Skeletal muscle tissue (tissue), 4 donors: ENCODE data around the gene LRRC34. TPM values are rescaled to one million over a fixed set of nuclear protein-coding genes. Genes with fewer than 3 reads are reported as not detected.
A peak's percentile ranks its signal among the peaks of the same experiment; 100 is the strongest.

Source experiments
- H3K27ac ChIP-seq: one replicate; pipeline ENCODE4 v1.7.0; 2013; ENCODE audit warnings: mild to moderate bottlenecking, low read depth, low read length, inconsistent platforms
- H3K27me3 ChIP-seq, 3 donors: one replicate each; pipeline ENCODE4 v1.7.0; 2013; ENCODE audit warnings: low read length in 3 of 3; ENCODE audit not compliant: control insufficient read depth in 3 of 3, insufficient read depth in 3 of 3
- H3K36me3 ChIP-seq, 3 donors: one replicate each; pipeline ENCODE4 v1.7.0; 2013; ENCODE audit warnings: low read length in 3 of 3; ENCODE audit not compliant: control insufficient read depth in 3 of 3, insufficient read depth in 3 of 3
- H3K4me1 ChIP-seq, 3 donors: one replicate each; pipeline ENCODE4 v1.7.0; 2013; ENCODE audit warnings: low read length in 3 of 3, mild to moderate bottlenecking in 3 of 3; ENCODE audit not compliant: control insufficient read depth in 3 of 3, insufficient read depth in 3 of 3
- H3K4me3 ChIP-seq, 3 donors: one replicate each; pipeline ENCODE4 v1.7.0; 2013; ENCODE audit warnings: low read length in 3 of 3
- H3K9ac ChIP-seq, 3 donors: one replicate each; pipeline ENCODE4 v1.7.0; 2013; ENCODE audit warnings: low read length in 3 of 3, mild to moderate bottlenecking in 3 of 3, moderate library complexity in 2 of 3, low read depth in 1 of 3
- H3K9me3 ChIP-seq, 3 donors: one replicate each; pipeline ENCODE4 v1.7.0; 2013; ENCODE audit warnings: low read length in 3 of 3; ENCODE audit not compliant: control insufficient read depth in 3 of 3
- total RNA-seq: library from RNA; depleted of rRNA; stranded (reverse); fragments of >200 nt; gene quantifications from one replicate; pipeline ENCODE4 v1.2.3, GENCODE V29; 2014
- donor health status: Osteomylitis.

LRRC34 gene
- total RNA-seq, 1 donor from 2014 or later = 3.1 TPM

GRCh38 chr3:169818316-169818715 lies 5.6 kb upstream of the LRRC34 start:
- Histone ChIP-seq H3K27ac (no peak overlapping the region), H3K4me1 (peaks cover 3 to 4% (median 4%) of the 10 kb centered on the region in 3 donors), H3K36me3 (no peaks in the 10 kb centered on the region), H3K27me3 (peaks cover 5 to 15% (median 7%) of the 10 kb centered on the region in 3 donors), H3K4me3 (no peak overlapping the region), H3K9me3 (no peaks in the 10 kb centered on the region), H3K9ac (no peak overlapping the region)

DNA sequence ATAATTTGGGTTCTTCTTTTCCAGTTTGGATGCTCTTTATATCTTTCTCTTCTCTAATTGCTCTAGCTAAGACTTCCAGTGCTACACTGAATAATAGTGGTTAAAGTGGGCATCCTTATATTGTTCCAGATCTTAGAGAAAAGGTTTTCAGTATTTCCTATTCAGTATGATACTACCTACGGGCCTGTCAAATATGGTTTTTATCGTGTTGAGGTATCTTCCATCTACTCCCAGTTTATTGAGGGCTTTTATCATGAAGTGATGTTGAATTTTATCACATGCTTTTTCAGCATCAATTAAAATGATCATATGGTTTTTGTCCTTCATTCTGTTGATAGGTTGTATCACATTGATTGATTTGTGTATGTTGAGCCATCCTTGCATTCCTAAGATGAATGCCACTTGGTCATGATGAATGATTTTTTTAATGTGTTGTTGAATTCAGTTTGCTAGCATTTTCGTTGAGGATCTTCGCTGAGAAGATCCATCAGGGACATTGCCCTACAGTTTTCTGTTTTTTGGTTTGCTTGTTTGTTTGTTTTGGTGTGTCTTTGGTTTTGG lies 3.0 kb upstream of the LRRC34 start:
- H3K4me3 ChIP-seq = no peak overlapping the region
- no peak overlapping the region for H3K27ac ChIP-seq
- H3K9ac ChIP-seq = no peak overlapping the region
- H3K9me3 ChIP-seq = no peaks in the 10 kb centered on the region
- H3K27me3 ChIP-seq = peaks cover 2 to 21% (median 17%) of the 10 kb centered on the region in 3 donors
- peaks cover 13 to 17% (median 17%) of the 10 kb centered on the region in 3 donors for H3K4me1 ChIP-seq
- no peaks in the 10 kb centered on the region for H3K36me3 ChIP-seq

GRCh38 chr3:169813757-169814517 lies 1.2 kb upstream of the LRRC34 start:
- Histone ChIP-seq H3K27me3 (peaks cover 2 to 21% (median 17%) of the 10 kb centered on the region in 3 donors), H3K9me3 (no peaks in the 10 kb centered on the region), H3K4me1 (peaks cover 13 to 17% (median 17%) of the 10 kb centered on the region in 3 donors), H3K36me3 (no peaks in the 10 kb centered on the region), H3K9ac (peak overlapping the region in 1 of 3 donors; percentile 12), H3K27ac (no peak overlapping the region), H3K4me3 (peak overlapping the region; percentile 60 to 69 (median 65))

DNA sequence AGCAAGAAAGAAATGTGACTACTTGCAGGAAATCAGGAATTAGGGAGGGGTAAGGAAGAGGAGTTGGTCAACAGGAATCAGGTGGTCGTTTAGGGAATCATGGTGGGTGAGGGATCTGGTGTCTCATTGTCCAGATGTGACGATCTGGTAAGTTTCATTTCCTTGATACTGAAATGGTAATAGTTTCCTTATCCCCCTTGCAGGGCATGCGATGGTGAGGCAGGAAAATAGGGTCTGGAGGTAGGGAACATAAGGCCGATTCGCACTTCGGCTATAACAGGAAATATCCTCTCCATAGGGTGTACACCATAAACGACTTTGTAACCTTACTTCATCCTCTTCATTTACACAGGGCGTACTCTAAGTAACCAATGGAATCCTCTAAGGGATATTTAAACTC lies 574 bp upstream of the LRRC34 start:
- peaks cover 2 to 19% (median 17%) of the 10 kb centered on the region in 3 donors for H3K27me3 ChIP-seq
- H3K4me1 ChIP-seq = peaks cover 13 to 17% (median 17%) of the 10 kb centered on the region in 3 donors
- H3K9me3 ChIP-seq = no peaks in the 10 kb centered on the region
- no peaks in the 10 kb centered on the region for H3K36me3 ChIP-seq
- no peak overlapping the region for H3K9ac ChIP-seq
- peak overlapping the region; percentile 65 to 73 (median 69) for H3K4me3 ChIP-seq
- no peak overlapping the region for H3K27ac ChIP-seq

- Histone ChIP-seq H3K36me3 (no peaks in the 10 kb centered on the region), H3K4me1 (peaks cover 13 to 17% (median 17%) of the 10 kb centered on the region in 3 donors), H3K27ac (peak overlapping the region; percentile 12), H3K9me3 (no peaks in the 10 kb centered on the region), H3K4me3 (peak overlapping the region; percentile 65 to 73 (median 69)), H3K27me3 (peaks cover 0 to 17% (median 13%) of the 10 kb centered on the region in 3 donors), H3K9ac (peak overlapping the region; percentile 43 to 76 (median 56))
Measured at GRCh38 chr3:169811631-169812331, 923 bp downstream of the LRRC34 start.

- Histone ChIP-seq H3K36me3 (no peaks in the 10 kb centered on the region), H3K27ac (no peak overlapping the region), H3K27me3 (peaks cover 0 to 17% (median 13%) of the 10 kb centered on the region in 3 donors), H3K9me3 (no peaks in the 10 kb centered on the region), H3K4me1 (peaks cover 13 to 17% (median 17%) of the 10 kb centered on the region in 3 donors), H3K4me3 (no peak overlapping the region), H3K9ac (no peak overlapping the region)
Measured at GRCh38 chr3:169809230-169809795, 3.4 kb downstream of the LRRC34 start.

GRCh38 chr3:169804681-169805080 lies 8.0 kb downstream of the LRRC34 start:
- Histone ChIP-seq H3K4me1 (no peaks in the 10 kb centered on the region), H3K36me3 (no peaks in the 10 kb centered on the region), H3K9me3 (no peaks in the 10 kb centered on the region), H3K27ac (no peak overlapping the region), H3K4me3 (no peak overlapping the region), H3K9ac (no peak overlapping the region), H3K27me3 (no peaks in the 10 kb centered on the region)

GRCh38 chr3:169792359-169792758 lies 20.3 kb downstream of the LRRC34 start:
- H3K4me1 ChIP-seq = no peaks in the 10 kb centered on the region
- no peak overlapping the region for H3K4me3 ChIP-seq
- no peaks in the 10 kb centered on the region for H3K27me3 ChIP-seq
- no peak overlapping the region for H3K27ac ChIP-seq
- peaks cover 0 to 20% (median 15%) of the 10 kb centered on the region in 3 donors for H3K36me3 ChIP-seq
- no peak overlapping the region for H3K9ac ChIP-seq
- no peaks in the 10 kb centered on the region for H3K9me3 ChIP-seq

- Histone ChIP-seq H3K4me3 (no peak overlapping the region), H3K36me3 (peaks cover 8 to 32% (median 26%) of the 10 kb centered on the region in 3 donors)
Measured at GRCh38 chr3:169790687-169791429, 21.8 kb downstream of the LRRC34 start.

More at GRCh38 chr3:169790687-169791429, 21.8 kb downstream of the LRRC34 start:
- Histone ChIP-seq H3K9ac (no peak overlapping the region), H3K27me3 (no peaks in the 10 kb centered on the region), H3K9me3 (no peaks in the 10 kb centered on the region), H3K27ac (no peak overlapping the region), H3K4me1 (no peaks in the 10 kb centered on the region)
